Activated CD4-positive, alpha-beta memory T cell treated with anti-CD3 and anti-CD28 coated beads for 36 hours (primary cell): ENCODE measurements around the gene USH1G. TPM values are rescaled to one million over a fixed set of nuclear protein-coding genes. Genes with fewer than 3 reads are reported as not detected.
A peak's percentile ranks its signal among the peaks of the same experiment; 100 is the strongest.
"Not testable (repeated sequence)": the region's sequence is repeated elsewhere in the genome, so short reads cannot be mapped to it uniquely, and the experiment has no call there.

Source experiments
- CTCF ChIA-PET: fragments of 350-600 bp; sonication (Branson Sonifier 250); formaldehyde crosslinking; loops from one replicate; lab custom pipeline; 2021; ENCODE audit warnings: antibody characterized with exemption, inconsistent platforms; lab: Charles Lee
- POLR2A ChIA-PET: fragments of 350-600 bp; sonication (Branson Sonifier 250); formaldehyde crosslinking; loops from one replicate; lab custom pipeline; 2021; ENCODE audit warnings: antibody characterized with exemption; lab: Charles Lee
- DNase-seq: peaks from one replicate; pipeline ENCODE4 v3.0.0-alpha.2; 2020
- H3K27ac Mint-ChIP-seq: one replicate; pipeline ENCODE4 v1.8.0; 2021; ENCODE audit warnings: mixed read lengths
- H3K27me3 Mint-ChIP-seq: one replicate; pipeline ENCODE4 v1.8.0; 2021; ENCODE audit warnings: mixed read lengths
- H3K36me3 Mint-ChIP-seq: one replicate; pipeline ENCODE4 v1.8.0; 2021; ENCODE audit warnings: mixed read lengths
- H3K4me1 Mint-ChIP-seq: one replicate; pipeline ENCODE4 v1.8.0; 2021; ENCODE audit warnings: low read depth, mixed read lengths
- H3K4me3 Mint-ChIP-seq: one replicate; pipeline ENCODE4 v1.8.0; 2021; ENCODE audit warnings: mild to moderate bottlenecking, mixed read lengths
- H3K9me3 Mint-ChIP-seq: one replicate; pipeline ENCODE4 v1.8.0; 2021; ENCODE audit warnings: mixed read lengths
- intact Hi-C: fragments of 100-400 bp; cut with micrococcal nuclease; formaldehyde crosslinking; loops from one replicate; pipeline ENCODE4 v1.15.1; 2023
- total RNA-seq, 2 experiments: library from RNA; stranded (reverse); gene quantifications; one replicate each; pipeline ENCODE4 v1.2.3, GENCODE V29; 2021

The USH1G gene
- total RNA-seq, 2 experiments from 2014 or later, result not detected

DNA sequence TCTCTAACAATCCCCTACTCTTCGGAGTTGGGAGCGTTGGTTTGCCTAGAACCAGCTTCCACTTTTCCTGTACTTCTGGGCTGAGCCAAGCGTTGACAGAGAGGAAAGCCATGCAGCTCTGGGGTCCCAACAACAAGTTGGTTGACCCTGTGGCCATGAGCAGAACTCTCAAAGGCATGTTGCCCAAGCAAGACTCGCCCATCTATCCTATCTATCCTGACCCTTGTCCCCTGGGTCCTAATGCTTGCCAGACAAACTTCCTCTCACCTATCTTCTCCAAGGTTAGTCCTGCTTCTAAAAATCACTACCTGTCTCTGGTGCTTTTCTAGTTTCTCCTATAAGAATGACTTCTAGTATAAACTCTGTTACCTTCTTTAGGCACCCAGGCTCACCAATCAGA lies 14.0 kb downstream of the USH1G start:
- H3K27me3 Mint-ChIP-seq, intact Hi-C loops, CTCF ChIA-PET, H3K9me3 Mint-ChIP-seq, H3K27ac Mint-ChIP-seq, H3K36me3 Mint-ChIP-seq, POLR2A ChIA-PET, H3K4me1 Mint-ChIP-seq, DNase-seq, H3K4me3 Mint-ChIP-seq: not testable (repeated sequence)

DNA sequence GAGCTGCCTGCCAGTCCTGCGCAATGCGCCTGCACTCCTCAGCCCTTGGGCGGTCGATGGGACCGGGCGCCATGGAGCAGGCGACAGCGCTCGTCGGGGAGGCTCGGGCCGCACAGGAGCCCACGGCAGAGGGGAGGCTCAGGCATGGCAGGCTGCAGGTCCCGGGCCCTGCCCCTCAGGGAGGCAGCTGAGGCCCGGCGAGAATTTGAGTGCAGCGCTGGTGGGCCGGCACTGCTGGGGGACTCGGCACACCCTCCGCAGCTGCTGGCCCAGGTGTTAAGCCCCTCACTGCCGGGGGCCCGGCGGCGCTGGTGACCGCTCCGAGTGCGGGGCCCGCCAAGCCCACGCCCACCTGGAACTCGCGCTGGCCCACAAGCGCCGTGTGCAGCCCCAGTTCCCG lies 16.0 kb downstream of the USH1G start:
- H3K27ac Mint-ChIP-seq, result no peak overlapping the region
- intact Hi-C loops, result no loop called here
- ChIA-PET POLR2A (no interaction called here), CTCF (interaction anchor here (1.0 kb wide), 1 partner anchor 51 kb away, joined by 3 read pairs; no protein-coding TSS in a partner anchor)
- H3K36me3 Mint-ChIP-seq, result no peaks in the 10 kb centered on the region
- DNase-seq, result no peak
- no peak overlapping the region for H3K4me3 Mint-ChIP-seq
- H3K27me3 Mint-ChIP-seq, result peaks cover 1% of the 10 kb centered on the region
- peaks cover 3% of the 10 kb centered on the region for H3K4me1 Mint-ChIP-seq
- no peaks in the 10 kb centered on the region for H3K9me3 Mint-ChIP-seq

DNA sequence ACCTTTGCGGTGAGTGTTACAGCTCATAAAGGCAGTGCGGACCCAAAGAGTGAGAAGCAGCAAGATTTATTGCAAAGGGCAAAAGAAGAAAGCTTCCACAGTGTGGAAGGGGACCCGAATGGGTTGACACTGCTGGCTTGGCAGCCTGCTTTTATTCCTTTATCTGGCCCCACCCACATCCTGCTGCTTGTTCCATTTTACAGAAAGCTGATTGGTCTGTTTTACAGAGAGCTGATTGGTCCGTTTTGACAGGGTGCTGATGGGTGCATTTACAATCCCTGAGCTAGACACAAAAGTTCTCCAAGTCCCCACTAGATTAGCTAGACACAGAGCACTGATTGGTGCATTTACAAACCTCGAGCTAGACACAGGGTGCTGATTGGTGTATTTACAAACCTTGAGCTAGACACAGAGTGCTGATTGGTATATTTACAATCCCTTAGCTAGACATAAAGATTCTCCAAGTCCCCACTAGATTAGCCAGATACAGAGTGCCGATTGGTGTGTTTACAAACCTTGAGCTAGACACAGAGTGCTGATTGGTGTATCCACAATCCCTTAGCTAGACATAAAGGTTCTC lies 16.8 kb downstream of the USH1G start:
- DNase-seq, result not testable (repeated sequence)

DNA sequence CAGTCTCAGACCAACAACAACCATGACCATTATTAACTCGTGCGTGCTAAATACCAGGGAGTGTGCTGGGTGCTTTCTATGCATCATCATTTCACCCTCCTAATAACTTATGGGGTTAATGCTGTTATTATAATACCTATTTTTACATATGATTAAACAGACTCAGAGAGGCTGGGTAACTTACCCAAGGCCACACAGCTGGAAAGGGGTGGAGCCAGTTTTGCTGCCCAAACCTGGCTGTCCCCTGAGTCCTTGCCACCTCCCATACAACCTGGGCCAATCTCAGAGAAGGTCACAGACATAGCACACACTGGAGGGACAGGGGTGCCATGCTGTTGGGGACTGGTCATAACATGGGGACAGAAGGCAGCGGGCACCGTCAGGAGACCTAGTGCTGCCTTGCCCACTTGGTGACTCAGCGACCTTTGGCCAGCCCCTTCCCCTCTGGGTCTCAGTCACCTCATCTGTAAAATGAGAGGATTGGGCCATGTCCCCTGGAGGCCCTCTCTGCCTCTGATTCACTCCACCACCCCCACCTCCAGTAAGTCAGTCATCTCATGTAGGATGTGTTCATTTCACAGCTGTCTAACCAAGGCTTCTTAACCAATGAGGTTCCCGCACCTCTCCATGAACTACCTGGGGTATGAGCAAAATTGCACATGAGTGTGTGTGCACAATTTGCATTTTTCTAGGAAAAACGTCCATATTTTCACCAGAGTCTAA lies 18.2 kb downstream of the USH1G start:
- Mint-ChIP-seq H3K9me3 (no peaks in the 10 kb centered on the region), H3K36me3 (no peaks in the 10 kb centered on the region), H3K4me1 (peaks cover 3% of the 10 kb centered on the region), H3K4me3 (no peak overlapping the region), H3K27me3 (peaks cover 5% of the 10 kb centered on the region), H3K27ac (peak overlapping the region; percentile 28)
- POLR2A ChIA-PET, result no interaction called here
- intact Hi-C loops, result no loop called here
- CTCF ChIA-PET, result no interaction called here
- peak; percentile 32 for DNase-seq

More for the DNA sequence above, 16.8 kb downstream of the USH1G start:
- H3K4me1 Mint-ChIP-seq, H3K36me3 Mint-ChIP-seq, H3K27me3 Mint-ChIP-seq, H3K4me3 Mint-ChIP-seq, intact Hi-C loops, H3K27ac Mint-ChIP-seq, POLR2A ChIA-PET, H3K9me3 Mint-ChIP-seq: not testable (repeated sequence)
- CTCF ChIA-PET, result interaction anchor here (1.0 kb wide), 1 partner anchor 52 kb away, joined by 3 read pairs; no protein-coding TSS in a partner anchor

DNA sequence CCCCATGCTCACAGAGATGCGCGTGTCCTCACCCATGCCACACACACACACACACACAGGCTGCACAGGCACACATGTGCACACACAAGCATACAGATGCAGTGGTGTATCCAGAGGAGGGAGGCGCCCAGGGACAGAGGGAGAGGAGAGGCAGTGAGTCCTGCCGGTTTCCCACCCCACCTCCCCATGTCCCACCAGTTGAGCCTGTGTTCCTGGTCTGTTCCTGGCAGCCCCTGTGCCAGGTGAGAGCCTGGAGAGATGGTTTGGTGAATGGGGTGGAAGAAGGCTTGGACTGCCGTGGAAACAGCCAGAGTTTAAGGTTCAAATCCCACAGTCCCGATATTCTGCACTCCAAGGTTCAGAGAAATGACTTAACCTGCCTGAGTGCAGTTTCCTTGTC lies 19.4 kb downstream of the USH1G start:
- intact Hi-C loops, result no loop called here
- H3K4me1 Mint-ChIP-seq, result peaks cover 3% of the 10 kb centered on the region
- peaks cover 4% of the 10 kb centered on the region for H3K27me3 Mint-ChIP-seq
- H3K27ac Mint-ChIP-seq, result no peak overlapping the region
- ChIA-PET POLR2A (no interaction called here), CTCF (no interaction called here)
- H3K9me3 Mint-ChIP-seq, result no peaks in the 10 kb centered on the region
- DNase-seq, result no peak
- no peaks in the 10 kb centered on the region for H3K36me3 Mint-ChIP-seq
- H3K4me3 Mint-ChIP-seq, result no peak overlapping the region

DNA sequence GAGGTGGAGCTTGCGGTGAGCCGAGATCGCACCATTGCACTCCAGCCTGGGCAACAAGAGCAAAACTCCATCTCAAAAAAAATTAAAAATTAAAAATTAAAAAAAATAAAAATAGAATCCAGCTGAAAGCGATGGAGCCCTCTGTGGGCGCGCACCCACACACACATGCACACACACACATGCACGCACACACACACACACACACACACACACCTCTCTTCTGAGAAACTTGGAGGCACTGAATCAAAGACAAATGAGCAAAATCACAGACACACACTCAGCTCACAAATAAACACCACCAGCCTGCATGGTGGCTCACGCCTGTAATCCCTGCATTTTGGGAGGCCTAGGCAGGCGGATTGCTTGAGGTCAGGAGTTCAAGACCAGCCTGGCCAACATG lies 20.0 kb downstream of the USH1G start:
- Mint-ChIP-seq H3K36me3 (no peaks in the 10 kb centered on the region), H3K4me1 (peaks cover 3% of the 10 kb centered on the region), H3K4me3 (no peak overlapping the region), H3K27me3 (peaks cover 4% of the 10 kb centered on the region), H3K9me3 (no peaks in the 10 kb centered on the region), H3K27ac (no peak overlapping the region)
- intact Hi-C loops, result no loop called here
- ChIA-PET POLR2A (no interaction called here), CTCF (interaction anchor here (0.6 to 0.8 kb wide), 2 partner anchors 55 to 188 kb away, joined by 3 to 4 read pairs; no protein-coding TSS in a partner anchor)
- no peak for DNase-seq

DNA sequence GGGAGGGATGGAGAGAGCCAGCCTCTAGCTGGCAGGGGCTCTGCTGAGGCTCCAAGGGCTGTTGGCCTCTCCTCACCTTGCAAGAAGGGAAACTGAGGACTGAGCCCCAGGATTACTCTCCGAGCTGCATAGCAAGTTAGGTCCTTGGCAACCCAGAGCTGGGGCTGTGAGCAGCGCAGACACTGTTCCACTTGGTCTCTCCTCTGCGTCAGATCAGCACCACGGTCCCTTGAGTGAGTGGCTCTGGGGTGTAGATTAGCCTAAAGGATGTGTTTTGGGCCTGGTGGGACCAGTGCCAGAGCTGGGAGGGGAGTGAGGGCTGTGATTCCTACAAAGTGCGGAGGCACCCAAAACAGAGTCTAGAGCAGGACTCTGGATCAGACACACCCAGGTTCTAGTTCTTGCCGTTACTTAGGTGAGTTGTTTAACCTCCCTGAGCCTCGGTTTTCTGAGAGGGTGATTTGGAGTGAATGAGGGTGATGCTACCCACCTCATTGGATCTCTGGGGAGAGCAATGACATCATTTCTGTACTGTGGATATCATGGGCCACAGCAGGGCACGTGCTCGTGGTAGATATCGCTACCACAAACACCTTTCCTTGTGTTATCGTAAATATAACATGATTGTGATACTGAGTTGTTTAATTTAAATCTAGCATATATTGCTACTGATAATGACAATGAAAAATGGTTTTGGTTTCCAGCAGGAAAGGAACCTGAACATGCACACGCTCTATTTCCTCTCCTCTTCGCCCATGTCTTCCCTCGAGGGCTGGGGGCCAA lies 21.5 kb downstream of the USH1G start:
- peaks cover 4% of the 10 kb centered on the region for H3K27me3 Mint-ChIP-seq
- ChIA-PET CTCF (no interaction called here), POLR2A (no interaction called here)
- no peaks in the 10 kb centered on the region for H3K36me3 Mint-ChIP-seq
- peaks cover 3% of the 10 kb centered on the region for H3K4me1 Mint-ChIP-seq
- DNase-seq, result no peak
- intact Hi-C loops, result no loop called here
- no peaks in the 10 kb centered on the region for H3K9me3 Mint-ChIP-seq
- no peak overlapping the region for H3K27ac Mint-ChIP-seq
- no peak overlapping the region for H3K4me3 Mint-ChIP-seq

DNA sequence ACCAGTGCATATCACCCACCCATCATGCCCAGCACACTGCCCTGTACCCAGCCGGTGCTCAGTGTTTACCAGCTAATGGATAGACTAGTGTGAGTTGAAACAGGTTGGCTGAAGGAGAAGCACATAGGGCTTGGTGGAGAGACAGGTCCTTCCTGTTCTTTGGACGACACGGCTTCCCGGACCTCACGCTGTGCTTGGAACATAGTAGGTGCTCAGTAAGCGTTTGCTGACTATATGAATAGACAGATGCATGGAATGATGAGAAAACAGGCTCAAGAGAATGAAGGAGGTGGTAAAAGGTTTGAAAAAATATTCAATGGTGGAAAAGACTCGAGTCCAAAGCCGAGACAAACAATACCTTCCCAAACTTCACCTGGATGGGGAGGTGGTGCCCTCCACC lies 22.8 kb downstream of the USH1G start:
- no peak for DNase-seq
- H3K4me1 Mint-ChIP-seq, result no peaks in the 10 kb centered on the region
- H3K27ac Mint-ChIP-seq, result no peak overlapping the region
- ChIA-PET POLR2A (no interaction called here), CTCF (no interaction called here)
- H3K27me3 Mint-ChIP-seq, result peaks cover 8% of the 10 kb centered on the region
- no peak overlapping the region for H3K4me3 Mint-ChIP-seq
- intact Hi-C loops, result no loop called here
- no peaks in the 10 kb centered on the region for H3K9me3 Mint-ChIP-seq
- no peaks in the 10 kb centered on the region for H3K36me3 Mint-ChIP-seq

DNA sequence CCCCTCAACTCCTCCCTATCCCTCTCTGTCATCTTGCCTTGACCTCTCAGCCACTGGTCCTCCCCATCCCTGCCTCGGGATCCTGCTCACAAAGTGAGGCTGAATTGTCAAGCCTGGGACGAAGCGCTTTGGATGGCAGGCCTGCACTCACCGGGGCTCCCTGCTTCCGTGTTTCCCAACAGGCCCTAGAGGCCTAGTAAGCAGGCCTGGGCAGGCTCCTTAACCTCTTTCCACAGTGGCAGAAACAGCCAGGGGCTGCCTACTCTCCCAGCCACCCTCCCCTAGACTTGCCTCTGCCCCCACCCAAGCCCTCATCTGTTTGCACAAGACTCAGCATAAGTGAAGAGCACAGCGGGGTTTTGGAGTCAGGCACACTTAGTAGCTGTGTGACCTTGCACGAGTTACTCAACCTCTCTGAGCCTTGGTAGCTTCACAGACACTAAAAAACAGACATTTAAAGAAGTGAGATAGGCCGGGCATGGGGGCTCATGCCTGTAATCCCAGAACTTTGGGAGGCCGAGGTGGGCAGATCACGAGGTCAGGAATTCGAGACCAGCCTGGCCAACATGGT lies 24.6 kb downstream of the USH1G start:
- no peak overlapping the region for H3K4me3 Mint-ChIP-seq
- H3K4me1 Mint-ChIP-seq, result peaks cover 2% of the 10 kb centered on the region
- intact Hi-C loops, result no loop called here
- no peak overlapping the region for H3K27ac Mint-ChIP-seq
- no peak for DNase-seq
- ChIA-PET CTCF (no interaction called here), POLR2A (no interaction called here)
- H3K27me3 Mint-ChIP-seq, result peaks cover 21% of the 10 kb centered on the region
- H3K36me3 Mint-ChIP-seq, result no peaks in the 10 kb centered on the region
- H3K9me3 Mint-ChIP-seq, result no peaks in the 10 kb centered on the region

DNA sequence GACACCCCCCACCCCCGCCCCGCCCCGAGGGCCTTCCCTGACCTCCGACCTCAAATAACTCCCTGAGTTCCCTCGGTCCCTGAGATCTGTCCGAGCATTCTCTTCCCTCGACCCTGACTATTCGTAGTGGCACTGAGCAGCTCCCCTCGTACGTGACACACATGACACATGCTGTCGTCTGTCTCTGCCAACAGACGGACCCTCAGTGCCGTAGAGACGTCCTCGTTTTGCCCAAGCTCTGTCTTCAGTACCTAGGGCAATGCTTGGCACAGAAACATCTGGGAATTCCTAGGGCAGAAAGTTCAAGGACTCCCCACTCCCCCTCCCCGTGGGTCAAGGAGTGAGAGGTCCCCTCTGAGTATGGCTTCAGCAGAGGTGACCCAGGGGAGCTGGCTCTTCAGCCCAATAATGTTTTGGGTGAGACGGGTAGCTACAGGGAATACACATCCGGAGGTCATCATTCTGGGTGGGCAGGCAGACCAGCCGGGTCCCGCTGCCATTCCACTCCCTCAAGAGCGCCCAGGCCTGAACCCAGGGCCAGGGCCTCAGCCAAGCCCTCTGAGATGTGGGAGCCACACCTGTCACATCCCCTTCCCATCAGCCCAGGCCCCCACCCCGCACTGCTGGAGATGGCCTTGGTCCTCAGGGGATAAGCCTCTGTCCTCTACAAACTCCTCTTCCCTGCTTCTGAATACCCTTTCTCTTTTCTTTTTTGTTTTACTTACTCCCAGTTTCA lies 29.0 kb downstream of the USH1G start:
- POLR2A ChIA-PET, result no interaction called here
- Mint-ChIP-seq H3K27ac (no peak overlapping the region), H3K4me3 (no peak overlapping the region), H3K27me3 (peaks cover 33% of the 10 kb centered on the region), H3K4me1 (peaks cover 2% of the 10 kb centered on the region), H3K36me3 (no peaks in the 10 kb centered on the region), H3K9me3 (no peaks in the 10 kb centered on the region)
- no peak for DNase-seq
- CTCF ChIA-PET, result interaction anchor here (1.5 kb wide), 1 partner anchor 64 kb away, joined by 3 read pairs; no protein-coding TSS in a partner anchor
- intact Hi-C loops, result no loop called here

DNA sequence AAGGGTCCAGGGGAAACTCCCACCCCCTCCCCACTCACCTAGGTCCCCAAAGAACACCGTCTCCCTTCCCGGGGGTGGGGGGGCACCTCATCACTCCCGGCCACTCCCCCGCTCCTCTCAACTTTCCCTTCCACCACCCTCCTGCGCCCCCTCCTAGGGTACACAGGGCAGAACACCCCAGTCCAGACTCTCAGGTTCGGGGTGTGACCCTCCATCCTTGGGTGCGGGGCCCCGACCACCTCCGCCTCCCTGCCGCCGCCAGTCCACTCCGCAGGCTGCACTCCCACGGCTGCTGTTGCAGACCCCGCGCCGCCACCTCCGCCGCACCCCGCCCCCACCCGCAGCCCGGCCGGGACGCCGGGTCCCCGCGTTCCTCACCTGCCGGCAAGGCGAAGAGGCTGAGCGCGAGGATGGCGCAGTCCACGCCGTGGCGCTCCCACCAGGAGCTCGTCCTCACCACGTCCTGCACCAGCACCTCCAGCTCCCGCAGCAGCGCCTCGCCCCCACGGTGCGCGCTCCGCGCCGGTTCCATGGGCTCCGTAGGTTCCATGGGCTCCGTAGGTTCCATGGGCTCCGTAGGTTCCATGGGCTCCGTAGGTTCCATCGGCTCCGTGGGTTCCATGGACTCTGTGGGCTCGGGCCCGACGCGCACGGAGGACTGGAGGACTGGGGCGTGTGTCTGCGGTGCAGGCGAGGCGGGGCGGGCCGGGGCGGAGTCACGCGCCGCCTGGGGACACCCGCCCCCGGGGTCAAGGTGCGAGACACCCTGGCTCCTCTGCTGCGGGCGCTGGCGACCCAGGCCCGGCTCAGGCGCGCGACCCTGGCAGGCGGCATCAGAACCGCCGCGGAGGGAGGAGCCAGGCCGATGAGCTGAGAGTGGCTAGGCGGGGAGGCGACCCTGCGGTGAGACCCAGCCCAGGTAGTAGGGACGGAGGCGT lies 29.8 kb downstream of the USH1G start, which contains the start of gene FADS6:
FADS6 (minus strand) TSS at position 660 of the 938 bp plus-strand sequence; CDS start at position 622, 38 bp downstream.
- no peak within 1 kb of the TSS for H3K27ac Mint-ChIP-seq
- no peaks in the 10 kb centered on the region for H3K9me3 Mint-ChIP-seq
- ChIA-PET POLR2A (no interaction called here), CTCF (interaction anchor here (1.5 kb wide), 1 partner anchor 65 kb away, joined by 3 read pairs; no protein-coding TSS in a partner anchor)
- no peaks in the 10 kb centered on the region for H3K36me3 Mint-ChIP-seq
- DNase-seq, result no peak
- intact Hi-C loops, result no loop called here
- H3K27me3 Mint-ChIP-seq, result peaks cover 33% of the 10 kb centered on the region
- H3K4me1 Mint-ChIP-seq, result peaks cover 2% of the 10 kb centered on the region
- H3K4me3 Mint-ChIP-seq, result no peak within 1 kb of the TSS
